Lower lobe of right lung (tissue), 2 donors: ENCODE measurements around the gene PAX7. TPM values are rescaled to one million over a fixed set of nuclear protein-coding genes. Genes with fewer than 3 reads are reported as not detected.

Experiments used
- ATAC-seq, 2 donors: fragments of 200-7000 bp; cut with Tn5 transposase; one replicate each; pipeline ENCODE4 v1.9.1; 2020 to 2022; ENCODE audit warnings: mild to moderate bottlenecking in 2 of 2, moderate library complexity in 2 of 2
- DNase-seq: peaks from one replicate; pipeline ENCODE4 v3.0.0-alpha.2; 2020
- H3K27ac ChIP-seq: fragments of 200-600 bp; one replicate; pipeline ENCODE4 v1.8.0; 2022
- H3K27me3 ChIP-seq: fragments of 200-600 bp; one replicate; pipeline ENCODE4 v1.8.0; 2022; ENCODE audit warnings: low read depth
- H3K36me3 ChIP-seq: fragments of 200-600 bp; one replicate; pipeline ENCODE4 v1.8.0; 2022; ENCODE audit warnings: mild to moderate bottlenecking
- H3K4me1 ChIP-seq: fragments of 200-600 bp; one replicate; pipeline ENCODE4 v1.8.0; 2022
- H3K4me3 ChIP-seq: fragments of 200-600 bp; one replicate; pipeline ENCODE4 v1.8.0; 2022; ENCODE audit warnings: mild to moderate bottlenecking
- H3K9me3 ChIP-seq: fragments of 200-600 bp; one replicate; pipeline ENCODE4 v1.8.0; 2022
- CTCF ChIP-seq: fragments of 200-600 bp; IDR thresholded peaks from one replicate; pipeline ENCODE4 v1.8.0; 2022; ENCODE audit warnings: antibody characterized with exemption, mild to moderate bottlenecking
- intact Hi-C: fragments of 100-400 bp; cut with DNase I; formaldehyde crosslinking; loops from one replicate; pipeline ENCODE4 v1.11.0; 2022
- total RNA-seq: library from RNA; stranded (reverse); fragmentation: NEBNext Ultra II Directional; extraction: Animal tissue kit (Norgen Biotek cat#: 25700); gene quantifications from one replicate; pipeline ENCODE4 v1.2.1, GENCODE V29; 2021
- donor health status: DM: no; HTN: yes; CAD: no; lungs with severe emphysema.

PAX7 gene
- total RNA-seq, 1 donor from 2014 or later = not detected

GRCh38 chr1:18666317-18666920, 35.8 kb downstream of the PAX7 start:
- Histone ChIP-seq H3K27me3 (peaks cover 27% of the 10 kb centered on the region), H3K4me1 (no peaks in the 10 kb centered on the region), H3K36me3 (no peaks in the 10 kb centered on the region), H3K4me3 (no peak overlapping the region), H3K9me3 (no peaks in the 10 kb centered on the region), H3K27ac (no peak overlapping the region)
- intact Hi-C loops = no loop called here
- peak; percentile 66 for DNase-seq
- ATAC-seq = peak; percentile 36 to 75
- no peak for TF ChIP-seq CTCF

GRCh38 chr1:18667333-18667732, 36.7 kb downstream of the PAX7 start:
- H3K27me3 ChIP-seq = peaks cover 29% of the 10 kb centered on the region

DNA sequence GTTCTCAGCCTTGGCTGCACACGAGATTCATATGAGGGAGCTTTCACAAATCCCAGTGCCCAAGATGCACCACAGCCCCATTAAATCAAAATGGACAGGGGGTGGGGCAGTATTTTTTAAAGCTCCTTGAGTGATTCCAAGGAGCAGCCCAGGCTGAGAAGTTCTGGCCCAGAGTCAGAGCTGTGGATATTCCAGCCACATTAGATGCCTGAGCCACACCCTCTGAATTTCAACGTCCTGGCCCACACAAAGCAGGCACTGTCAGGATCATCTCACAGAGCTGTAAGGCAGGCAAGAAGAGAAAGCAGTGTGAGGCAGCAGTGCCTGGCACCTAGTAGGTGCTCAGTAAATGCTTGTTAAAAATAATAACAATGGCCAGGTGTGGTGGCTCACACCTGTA, 37.4 kb downstream of the PAX7 start:
- Histone ChIP-seq H3K36me3 (no peaks in the 10 kb centered on the region), H3K9me3 (no peaks in the 10 kb centered on the region), H3K27ac (no peak overlapping the region), H3K4me3 (no peak overlapping the region), H3K4me1 (no peaks in the 10 kb centered on the region), H3K27me3 (peaks cover 29% of the 10 kb centered on the region)
- no peak for TF ChIP-seq CTCF
- no peak for DNase-seq
- intact Hi-C loops = no loop called here
- no peak for ATAC-seq

More at GRCh38 chr1:18667333-18667732, 36.7 kb downstream of the PAX7 start:
- no peak for ATAC-seq
- DNase-seq = no peak
- H3K4me3 ChIP-seq = no peak overlapping the region
- H3K27ac ChIP-seq = no peak overlapping the region
- H3K36me3 ChIP-seq = no peaks in the 10 kb centered on the region
- H3K4me1 ChIP-seq = no peaks in the 10 kb centered on the region
- no peak for TF ChIP-seq CTCF
- no peaks in the 10 kb centered on the region for H3K9me3 ChIP-seq
- intact Hi-C loops = no loop called here

GRCh38 chr1:18668750-18669404, 38.2 kb downstream of the PAX7 start:
- peak; percentile 54 for DNase-seq
- no peak overlapping the region for H3K4me3 ChIP-seq
- H3K36me3 ChIP-seq = no peaks in the 10 kb centered on the region
- peaks cover 27% of the 10 kb centered on the region for H3K27me3 ChIP-seq
- no peaks in the 10 kb centered on the region for H3K9me3 ChIP-seq
- TF ChIP-seq CTCF = no peak
- H3K4me1 ChIP-seq = no peaks in the 10 kb centered on the region
- H3K27ac ChIP-seq = no peak overlapping the region
- intact Hi-C loops = no loop called here
- peak; percentile 66 to 76 for ATAC-seq

- no peak for TF ChIP-seq CTCF
- no peak overlapping the region for H3K4me3 ChIP-seq
- intact Hi-C loops = no loop called here
- H3K9me3 ChIP-seq = no peaks in the 10 kb centered on the region
- ATAC-seq (peak; percentile 43 to 78), DNase-seq (peak; percentile 59)
- no peak overlapping the region for H3K27ac ChIP-seq
- peaks cover 28% of the 10 kb centered on the region for H3K27me3 ChIP-seq
- H3K36me3 ChIP-seq = no peaks in the 10 kb centered on the region
- no peaks in the 10 kb centered on the region for H3K4me1 ChIP-seq
Measured at GRCh38 chr1:18670121-18670867, 39.6 kb downstream of the PAX7 start.
